BLaER1 (cell line): ENCODE data around the gene C14orf132.

Experiments used
- H3K27ac ChIP-seq: shearing (Covaris generic); formaldehyde crosslinking; 2 replicates; pipeline ENCODE4 v1.8.1; 2022
- H3K27me3 ChIP-seq: shearing (Covaris generic); formaldehyde crosslinking; 2 replicates; pipeline ENCODE4 v1.8.1; 2022
- H3K36me3 ChIP-seq: shearing (Covaris generic); formaldehyde crosslinking; 2 replicates; pipeline ENCODE4 v1.8.1; 2022
- H3K4me1 ChIP-seq: shearing (Covaris generic); formaldehyde crosslinking; 2 replicates; pipeline ENCODE4 v1.8.1; 2022
- H3K4me2 ChIP-seq: shearing (Covaris generic); formaldehyde crosslinking; 2 replicates; pipeline ENCODE4 v1.8.1; 2022
- H3K4me3 ChIP-seq: shearing (Covaris generic); formaldehyde crosslinking; 2 replicates; pipeline ENCODE4 v1.8.1; 2022
- H3K9ac ChIP-seq: shearing (Covaris generic); formaldehyde crosslinking; 2 replicates; pipeline ENCODE4 v1.8.1; 2022
- H3K9me3 ChIP-seq: shearing (Covaris generic); formaldehyde crosslinking; 2 replicates; pipeline ENCODE4 v1.8.1; 2022
- H4K20me1 ChIP-seq: shearing (Covaris generic); formaldehyde crosslinking; 2 replicates; pipeline ENCODE4 v1.8.1; 2022
- Cebpa-rat ChIP-seq: shearing (Covaris generic); IDR thresholded peaks from 2 replicates; pipeline ENCODE4 v1.8.1; 2022

Gene C14orf132

DNA sequence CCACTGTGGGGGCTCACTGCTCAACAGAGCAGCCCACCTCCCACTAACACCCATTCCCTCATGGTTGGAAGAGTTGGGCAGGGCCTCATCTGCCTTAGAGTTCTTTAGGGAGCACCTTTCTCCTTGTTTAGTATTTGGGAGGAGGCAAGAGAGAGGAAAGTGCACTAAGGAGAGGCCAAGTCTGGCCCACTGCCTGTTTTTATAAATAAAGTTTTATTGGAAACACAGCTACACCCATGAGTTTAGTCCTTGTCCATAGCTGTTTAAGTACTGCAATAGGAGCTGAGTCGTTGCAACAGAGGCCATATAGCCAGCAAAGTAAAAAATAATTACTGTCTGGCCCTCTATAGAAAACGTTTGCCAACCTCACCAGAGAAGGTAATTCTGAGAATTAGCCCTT lies 63.9 kb downstream of the C14orf132 start:
- TF ChIP-seq Cebpa-rat = no peak
- no peak overlapping the region for H3K27ac ChIP-seq
- no peaks in the 10 kb centered on the region for H3K27me3 ChIP-seq
- no peaks in the 10 kb centered on the region for H3K9me3 ChIP-seq
- no peaks in the 10 kb centered on the region for H3K36me3 ChIP-seq
- H3K9ac ChIP-seq = no peak overlapping the region
- no peak overlapping the region for H3K4me2 ChIP-seq
- H4K20me1 ChIP-seq = no peaks in the 10 kb centered on the region
- H3K4me1 ChIP-seq = peaks cover 21% of the 10 kb centered on the region
- no peak overlapping the region for H3K4me3 ChIP-seq

- H3K36me3 ChIP-seq = no peaks in the 10 kb centered on the region
- TF ChIP-seq Cebpa-rat = no peak
- no peaks in the 10 kb centered on the region for H3K27me3 ChIP-seq
- H4K20me1 ChIP-seq = no peaks in the 10 kb centered on the region
- no peak overlapping the region for H3K9ac ChIP-seq
- H3K27ac ChIP-seq = no peak overlapping the region
- H3K4me2 ChIP-seq = no peak overlapping the region
- H3K4me1 ChIP-seq = peaks cover 14% of the 10 kb centered on the region
- no peak overlapping the region for H3K4me3 ChIP-seq
- no peaks in the 10 kb centered on the region for H3K9me3 ChIP-seq
Measured at GRCh38 chr14:96103560-96104460, 64.6 kb downstream of the C14orf132 start.

DNA sequence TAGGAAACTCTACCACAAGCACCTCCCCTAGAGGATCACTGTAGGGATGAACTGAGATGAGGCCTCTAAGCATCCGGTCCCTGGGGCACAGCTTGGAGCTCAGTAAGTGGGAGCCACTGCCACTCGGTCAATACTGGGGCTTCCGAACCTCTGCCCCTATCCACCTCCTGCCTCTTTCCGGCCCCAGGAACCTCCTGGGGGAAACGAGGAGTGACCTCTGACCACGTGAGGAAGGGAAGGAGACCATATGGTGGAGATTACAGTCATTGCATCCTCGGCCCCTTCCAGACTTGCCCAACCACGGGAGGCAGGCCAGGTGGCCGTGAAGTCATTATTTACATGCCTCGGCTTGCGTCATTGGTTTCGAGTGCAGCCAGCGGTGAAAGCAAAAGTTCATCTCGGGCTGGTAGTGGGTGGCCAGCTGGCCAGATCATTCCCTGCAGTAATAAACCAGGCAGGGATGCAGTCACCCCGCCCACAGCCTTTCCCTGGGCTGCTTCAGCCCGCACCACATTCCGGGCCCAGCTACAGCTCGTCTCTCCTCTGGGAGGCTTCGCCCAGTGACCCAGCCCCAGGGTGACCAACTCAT lies 65.4 kb downstream of the C14orf132 start:
- Histone ChIP-seq H3K4me1 (peaks cover 14% of the 10 kb centered on the region), H3K4me3 (no peak overlapping the region), H3K27ac (no peak overlapping the region)

DNA sequence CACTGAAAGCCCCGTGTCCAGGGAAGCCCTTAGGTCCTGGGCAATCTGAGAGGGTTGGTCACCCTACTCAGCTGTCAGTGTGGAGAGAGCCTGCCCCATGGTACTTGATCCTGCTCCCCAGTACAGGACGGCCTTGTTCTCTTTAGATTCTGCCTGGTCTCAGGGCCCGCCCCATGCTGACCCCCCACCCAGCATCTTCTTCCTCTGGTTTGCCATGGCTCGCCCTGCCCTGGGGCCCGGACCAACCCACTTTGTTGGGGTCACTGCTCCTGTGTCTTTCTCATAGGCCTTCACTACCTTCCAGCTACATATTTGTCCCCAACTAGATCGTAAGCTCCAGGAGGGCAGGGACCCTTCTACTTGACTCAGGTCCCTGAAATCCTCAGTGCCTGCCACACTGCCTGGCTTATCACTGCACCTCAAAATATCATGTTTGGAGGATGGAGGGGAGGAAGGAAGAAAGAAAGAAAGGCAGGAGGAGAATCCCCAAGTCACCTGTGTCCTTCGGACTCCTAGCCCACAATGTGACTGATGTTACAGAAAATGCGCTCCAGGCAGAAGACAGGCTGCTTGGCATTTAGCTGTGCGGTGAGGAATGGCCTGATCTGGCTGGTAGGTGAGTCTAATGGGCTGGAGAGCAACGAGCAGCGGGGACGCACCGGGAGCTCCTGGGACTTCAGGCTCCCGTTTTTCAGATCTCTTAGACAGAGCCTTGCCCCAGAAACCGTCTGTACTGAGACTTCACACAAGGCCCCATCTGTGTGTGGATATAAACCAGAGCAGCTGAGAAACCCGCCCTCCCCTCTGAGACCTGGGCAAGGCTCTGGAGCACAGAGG lies 66.1 kb downstream of the C14orf132 start:
- Histone ChIP-seq H3K36me3 (no peaks in the 10 kb centered on the region), H3K27ac (no peak overlapping the region), H3K4me3 (no peak overlapping the region), H3K27me3 (no peaks in the 10 kb centered on the region), H3K4me2 (no peak overlapping the region), H3K9me3 (no peaks in the 10 kb centered on the region), H4K20me1 (no peaks in the 10 kb centered on the region), H3K9ac (no peak overlapping the region), H3K4me1 (peaks cover 19% of the 10 kb centered on the region)
- TF ChIP-seq Cebpa-rat = no peak

More for the DNA sequence above, 65.4 kb downstream of the C14orf132 start:
- H4K20me1 ChIP-seq = no peaks in the 10 kb centered on the region
- TF ChIP-seq Cebpa-rat = no peak
- peak overlapping the region; percentile 32; the same call in 1 of the 2 replicates for H3K4me2 ChIP-seq
- H3K36me3 ChIP-seq = no peaks in the 10 kb centered on the region
- H3K9me3 ChIP-seq = no peaks in the 10 kb centered on the region
- no peaks in the 10 kb centered on the region for H3K27me3 ChIP-seq
- no peak overlapping the region for H3K9ac ChIP-seq

GRCh38 chr14:96105926-96106441 lies 66.8 kb downstream of the C14orf132 start:
- H3K9ac ChIP-seq = no peak overlapping the region
- H3K4me1 ChIP-seq = peaks cover 15% of the 10 kb centered on the region
- no peaks in the 10 kb centered on the region for H4K20me1 ChIP-seq
- H3K27me3 ChIP-seq = no peaks in the 10 kb centered on the region
- H3K27ac ChIP-seq = no peak overlapping the region
- no peaks in the 10 kb centered on the region for H3K36me3 ChIP-seq
- no peaks in the 10 kb centered on the region for H3K9me3 ChIP-seq
- TF ChIP-seq Cebpa-rat = no peak
- no peak overlapping the region for H3K4me2 ChIP-seq
- no peak overlapping the region for H3K4me3 ChIP-seq

DNA sequence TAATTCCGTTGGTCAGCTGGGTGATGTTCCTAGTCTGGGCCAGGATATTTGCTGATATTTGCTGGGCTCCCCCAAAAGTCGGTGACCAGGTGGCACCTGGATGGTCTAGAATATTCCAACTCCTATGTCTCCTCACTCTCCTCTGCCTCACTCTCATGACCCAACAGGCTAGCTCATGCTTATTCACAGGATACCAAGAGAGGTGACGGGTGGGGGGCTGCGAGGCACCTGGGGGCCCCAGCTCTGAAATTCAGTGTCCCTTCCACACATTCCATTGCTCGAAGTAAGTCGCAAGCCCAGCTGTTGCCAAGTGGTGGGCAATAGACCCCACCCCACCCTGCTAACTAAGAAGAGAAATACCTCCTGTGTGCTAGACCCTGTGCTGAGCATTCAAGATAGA lies 67.7 kb downstream of the C14orf132 start:
- H3K27ac ChIP-seq = no peak overlapping the region
- H4K20me1 ChIP-seq = no peaks in the 10 kb centered on the region
- no peak overlapping the region for H3K9ac ChIP-seq
- peaks cover 7% of the 10 kb centered on the region; the same call in 1 of the 2 replicates for H3K9me3 ChIP-seq
- H3K4me1 ChIP-seq = peaks cover 13% of the 10 kb centered on the region
- no peak overlapping the region for H3K4me2 ChIP-seq
- no peak overlapping the region for H3K4me3 ChIP-seq
- H3K36me3 ChIP-seq = no peaks in the 10 kb centered on the region
- TF ChIP-seq Cebpa-rat = no peak
- H3K27me3 ChIP-seq = no peaks in the 10 kb centered on the region

DNA sequence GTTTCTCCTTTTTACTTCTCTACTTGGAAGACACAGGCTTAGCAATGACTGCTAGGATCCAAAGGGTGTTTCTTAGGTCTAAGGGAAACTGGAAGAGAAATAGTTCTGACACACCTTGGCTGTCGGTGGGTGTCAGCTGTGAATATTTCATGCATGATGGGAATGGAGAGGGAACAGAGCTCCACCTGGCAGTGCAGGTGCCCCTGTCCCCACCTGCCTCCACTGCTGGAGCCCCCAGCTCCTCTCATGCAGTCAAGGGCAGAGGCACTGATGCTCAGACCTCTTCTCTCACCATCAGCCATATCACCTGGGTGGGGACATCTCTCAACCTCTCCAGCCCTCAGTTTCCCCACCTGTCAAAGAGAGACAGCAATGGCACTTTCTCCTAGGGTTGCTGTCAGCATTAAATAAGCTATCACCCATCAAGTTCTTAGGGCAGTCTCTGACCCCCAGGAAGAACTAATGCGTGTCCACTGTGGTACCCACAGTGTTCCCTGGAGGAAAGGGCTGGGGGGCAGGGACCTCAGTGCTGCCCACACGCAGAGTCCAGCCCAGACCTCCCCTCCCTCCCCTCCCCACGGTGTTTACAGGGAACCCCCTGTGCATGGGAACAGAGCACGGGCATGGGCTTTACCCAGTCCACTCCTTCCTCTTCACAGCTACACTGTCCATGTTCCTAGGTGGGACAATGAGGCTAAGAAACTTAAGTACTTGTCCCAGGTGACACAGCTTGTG lies 69.1 kb downstream of the C14orf132 start:
- Histone ChIP-seq H3K36me3 (no peaks in the 10 kb centered on the region), H3K27me3 (no peaks in the 10 kb centered on the region), H4K20me1 (no peaks in the 10 kb centered on the region), H3K27ac (no peak overlapping the region), H3K4me3 (no peak overlapping the region), H3K9me3 (peaks cover 21% of the 10 kb centered on the region), H3K9ac (no peak overlapping the region), H3K4me2 (no peak overlapping the region), H3K4me1 (peaks cover 13% of the 10 kb centered on the region)
- no peak for TF ChIP-seq Cebpa-rat

DNA sequence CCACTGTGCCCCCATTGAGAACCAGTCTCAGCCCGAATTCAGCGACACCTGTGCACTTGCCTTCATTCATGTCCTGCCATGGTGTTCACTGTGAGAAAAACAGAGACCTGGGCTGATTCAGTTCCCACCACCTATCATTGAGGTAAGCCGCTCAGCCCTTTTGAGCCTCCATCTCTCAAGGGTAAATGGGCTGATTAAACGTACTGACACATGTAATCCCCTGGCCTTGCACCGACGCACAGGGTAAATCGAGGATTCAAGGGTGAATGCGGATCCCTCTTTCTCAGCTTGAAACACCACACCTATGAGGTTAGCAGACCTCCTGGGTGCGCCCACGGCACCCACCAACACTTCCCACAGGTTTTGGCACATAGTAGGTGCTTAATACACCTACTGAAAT lies 69.7 kb downstream of the C14orf132 start:
- no peak overlapping the region for H3K4me2 ChIP-seq
- H3K27me3 ChIP-seq = no peaks in the 10 kb centered on the region
- H3K4me1 ChIP-seq = peaks cover 13% of the 10 kb centered on the region
- no peak overlapping the region for H3K9ac ChIP-seq
- H4K20me1 ChIP-seq = no peaks in the 10 kb centered on the region
- no peak overlapping the region for H3K27ac ChIP-seq
- TF ChIP-seq Cebpa-rat = no peak
- H3K4me3 ChIP-seq = no peak overlapping the region
- H3K9me3 ChIP-seq = peaks cover 28% of the 10 kb centered on the region
- H3K36me3 ChIP-seq = no peaks in the 10 kb centered on the region

- Histone ChIP-seq H3K4me1 (peaks cover 7% of the 10 kb centered on the region), H3K27me3 (no peaks in the 10 kb centered on the region), H3K27ac (no peak overlapping the region), H3K9ac (no peak overlapping the region), H3K4me2 (no peak overlapping the region), H3K9me3 (peaks cover 36% of the 10 kb centered on the region), H4K20me1 (no peaks in the 10 kb centered on the region), H3K4me3 (no peak overlapping the region), H3K36me3 (no peaks in the 10 kb centered on the region)
- TF ChIP-seq Cebpa-rat = no peak
Measured at GRCh38 chr14:96109596-96110355, 70.6 kb downstream of the C14orf132 start.
